Pancreas (tissue), 10 donors: ENCODE results near the gene CFAP46. TPM values are rescaled to one million over a fixed set of nuclear protein-coding genes. Genes with fewer than 3 reads are reported as not detected.
"Not testable (repeated sequence)": the region's sequence is repeated elsewhere in the genome, so short reads cannot be mapped to it uniquely, and the experiment has no call there.

Experiments used
- ATAC-seq, 4 donors: fragments of 200-7000 bp; cut with Tn5 transposase; one replicate each; pipeline versions ENCODE4 v1.8.0 to v1.9.1; 2020; ENCODE audit warnings: mild to moderate bottlenecking in 4 of 4, moderate library complexity in 4 of 4
- DNase-seq, 6 donors: peaks; one replicate each; pipeline ENCODE4 v3.0.0-alpha.2; 2020
- FAIRE-seq: peaks from 2 replicates; lab custom pipeline; 2012; peaks lifted over from hg19 to GRCh38; lab: Jason Lieb, UNC
- H3K27ac ChIP-seq, 4 donors: fragments of 200-600 bp; sonication (generic); 1 replicate in 3 of 4; 2 replicates in 1 of 4; pipeline versions ENCODE4 v1.5.0 to v1.8.0; 2020
- H3K27me3 ChIP-seq, 4 donors: fragments of 200-600 bp; one replicate each; pipeline ENCODE4 v1.8.0; 2021
- H3K36me3 ChIP-seq, 3 donors: fragments of 200-600 bp; sonication (generic) in 1 of 3; one replicate each; pipeline versions ENCODE4 v1.5.0 to v1.8.0; 2020 to 2021
- H3K4me1 ChIP-seq, 3 donors: fragments of 200-600 bp; one replicate each; pipeline ENCODE4 v1.8.0; 2021
- H3K4me3 ChIP-seq, 4 donors: fragments of 200-600 bp; sonication (generic) in 2 of 4; one replicate each; pipeline versions ENCODE4 v1.5.0 to v1.8.0; 2020 to 2021
- H3K9me3 ChIP-seq, 4 donors: fragments of 200-600 bp; one replicate each; pipeline ENCODE4 v1.8.0; 2021
- CTCF ChIP-seq, 4 donors: fragments of 200-600 bp; sonication (generic) in 3 of 4; IDR thresholded peaks; one replicate each; pipeline versions ENCODE4 v1.5.0 to v1.8.0; 2021; ENCODE audit warnings: antibody characterized with exemption in 4 of 4
- WGBS, 2 donors: extraction: QIAGEN DNeasy Blood & Tissue Kit; methylation state at CpG; one replicate each; pipeline ENCODE4 v1.1.7; 2013; 5-methylcytosine and 5-hydroxymethylcytosine counted together
- intact Hi-C, 3 donors: fragments of 100-400 bp; cut with DNase I; formaldehyde crosslinking; loops; one replicate each; pipeline versions ENCODE4 v1.11.1 to v1.14.2; 2022
- polyA plus RNA-seq, 2 donors: library from polyadenylated mRNA; stranded (reverse); fragments of 200-250 nt; gene quantifications; one replicate each; pipeline ENCODE4 v1.2.3, GENCODE V29; 2013
- total RNA-seq, 6 donors: library from RNA; stranded (reverse); fragmentation: NEBNext Ultra II Directional in 4 of 6; extraction: Animal tissue kit (Norgen Biotek cat#: 25700) in 4 of 6; gene quantifications; one replicate each; pipeline versions ENCODE4 v1.2.1 to v1.2.4, GENCODE V29; 2021 to 2023
- donor health status: healthy with polysubstance abuse.
- donor health status: DM: no; HTN: no; CAD: no; lungs with moderate emphysema.
- donor health status: DM: no; HTN: no; CAD: no.
- donor health status: control.
- donor health status: control.
- donor health status: Bipolar disorder and iron deficiency.
- donor health status: DM: yes; HTN: yes; CAD: no.
- donor health status: DM: no; HTN: no; CAD: no.
- donor health status: DM: no; HTN: no; CAD: no.
- donor health status: DM: yes; HTN: yes; CAD: no.

The CFAP46 gene
- total and polyA plus RNA-seq, 8 donors = 0.39 to 1.6 (median 1.0) TPM

- 69 to 79% methylated on average over 21 of the region's 21 CpGs for WGBS, 2 donors
- Histone ChIP-seq H3K36me3 (no peaks in the 10 kb centered on the region), H3K4me1 (no peaks in the 10 kb centered on the region), H3K9me3 (no peaks in the 10 kb centered on the region), H3K4me3 (no peak overlapping the region), H3K27me3 (no peaks in the 10 kb centered on the region), H3K27ac (no peak overlapping the region)
- ATAC-seq (no peak), FAIRE-seq (no peak), DNase-seq (peak in 2 of 6 donors; percentile 13 to 27)
- TF ChIP-seq CTCF (IDR thresholded peaks at IDR 0.05) = no peak
- intact Hi-C loops = loop anchor here in 1 of 3 donors (10.0 kb wide), 1 partner anchor 220 kb away; no protein-coding TSS in a partner anchor
Measured at GRCh38 chr10:132904814-132905649, 37.3 kb downstream of the CFAP46 start.

GRCh38 chr10:132904181-132904813 lies 38.1 kb downstream of the CFAP46 start:
- no peak for FAIRE-seq
- peak; percentile 31 to 50 (median 45) for TF ChIP-seq CTCF (IDR thresholded peaks at IDR 0.05)
- Histone ChIP-seq H3K36me3 (no peaks in the 10 kb centered on the region), H3K27ac (no peak overlapping the region), H3K27me3 (no peaks in the 10 kb centered on the region), H3K4me3 (no peak overlapping the region), H3K9me3 (no peaks in the 10 kb centered on the region), H3K4me1 (no peaks in the 10 kb centered on the region)
- intact Hi-C loops = loop anchor here in 1 of 3 donors (10.0 kb wide), 1 partner anchor 221 kb away; no protein-coding TSS in a partner anchor
- peak in 4 of 6 donors; percentile 31 to 64 (median 40) for DNase-seq
- ATAC-seq = peak in 3 of 4 donors; percentile 43 to 71 (median 63)
- WGBS, 2 donors = 29 to 35% methylated on average over 15 of the region's 15 CpGs

GRCh38 chr10:132902656-132903575 lies 39.5 kb downstream of the CFAP46 start:
- H3K4me1 ChIP-seq, FAIRE-seq, H3K4me3 ChIP-seq, H3K27ac ChIP-seq, H3K27me3 ChIP-seq, H3K36me3 ChIP-seq, H3K9me3 ChIP-seq: not testable (repeated sequence)
- WGBS, 2 donors = 75 to 84% methylated on average over 18 to 19 of the region's 19 CpGs
- ATAC-seq = peak in 2 of 4 donors; percentile 11 to 65
- intact Hi-C loops = loop anchor here in 1 of 3 donors (10.0 kb wide), 1 partner anchor 222 kb away; no protein-coding TSS in a partner anchor
- DNase-seq = peak in 3 of 6 donors; percentile 4 to 33 (median 10)

GRCh38 chr10:132901351-132901750 lies 41.0 kb downstream of the CFAP46 start:
- no peaks in the 10 kb centered on the region for H3K27me3 ChIP-seq
- no peaks in the 10 kb centered on the region for H3K4me1 ChIP-seq
- ATAC-seq (no peak), FAIRE-seq (no peak), DNase-seq (peak in 1 of 6 donors; percentile 5)
- no peaks in the 10 kb centered on the region for H3K9me3 ChIP-seq
- no peaks in the 10 kb centered on the region for H3K36me3 ChIP-seq
- H3K4me3 ChIP-seq = no peak overlapping the region
- TF ChIP-seq CTCF (IDR thresholded peaks at IDR 0.05) = no peak
- intact Hi-C loops = loop anchor here in 1 of 3 donors (10.0 kb wide), 1 partner anchor 223 kb away; no protein-coding TSS in a partner anchor
- 74 to 83% methylated on average over 7 of the region's 7 CpGs for WGBS, 2 donors
- H3K27ac ChIP-seq = no peak overlapping the region
